ELR (cell line): ENCODE data around the gene PPP2R5E.

Experiments
- DNase-seq: peaks from one replicate; pipeline ENCODE4 v3.0.0-alpha.2; 2015; ENCODE audit warnings: low read depth

PPP2R5E gene

GRCh38 chr14:63470962-63471793 is 72.0 kb downstream of the PPP2R5E start:
- DNase-seq: peak; percentile 91

- peak; percentile 22 for DNase-seq
Measured at GRCh38 chr14:63468294-63468693, 74.9 kb downstream of the PPP2R5E start.

GRCh38 chr14:63467440-63468072 is 75.6 kb downstream of the PPP2R5E start:
- no peak for DNase-seq

- DNase-seq: no peak
Measured at GRCh38 chr14:63465347-63465746, 77.8 kb downstream of the PPP2R5E start.

- DNase-seq: no peak
Measured at GRCh38 chr14:63460680-63461369, 82.4 kb downstream of the PPP2R5E start.

- DNase-seq: no peak
Measured at GRCh38 chr14:63459738-63460137, 83.4 kb downstream of the PPP2R5E start.

GRCh38 chr14:63457498-63457897 is 85.7 kb downstream of the PPP2R5E start:
- no peak for DNase-seq

- DNase-seq: peak; percentile 25
Measured at GRCh38 chr14:63454863-63455622, 88.1 kb downstream of the PPP2R5E start.

- no peak for DNase-seq
Measured at GRCh38 chr14:63454436-63454835, 88.7 kb downstream of the PPP2R5E start.

- no peak for DNase-seq
Measured at GRCh38 chr14:63453443-63453936, 89.7 kb downstream of the PPP2R5E start.

GRCh38 chr14:63452796-63453195 is 90.4 kb downstream of the PPP2R5E start:
- no peak for DNase-seq

GRCh38 chr14:63448841-63449240 is 94.3 kb downstream of the PPP2R5E start:
- no peak for DNase-seq

GRCh38 chr14:63444588-63444987 is 98.6 kb downstream of the PPP2R5E start:
- no peak for DNase-seq

GRCh38 chr14:63443988-63444387 is 99.2 kb downstream of the PPP2R5E start:
- DNase-seq: no peak

- DNase-seq: no peak
Measured at GRCh38 chr14:63443361-63443760, 99.8 kb downstream of the PPP2R5E start.

GRCh38 chr14:63438065-63438757 is 105.0 kb downstream of the PPP2R5E start:
- peak; percentile 91 for DNase-seq

GRCh38 chr14:63436286-63437098 is 106.7 kb downstream of the PPP2R5E start:
- DNase-seq: no peak

GRCh38 chr14:63435838-63436237 is 107.3 kb downstream of the PPP2R5E start:
- DNase-seq: no peak

- no peak for DNase-seq
Measured at GRCh38 chr14:63435204-63435603, 108.0 kb downstream of the PPP2R5E start.

GRCh38 chr14:63432888-63433552 is 110.2 kb downstream of the PPP2R5E start:
- DNase-seq: no peak
